HepG2 (cell line): ENCODE data around the gene DNAJC1.

ENCODE experiments used
- ELF3 ChIP-seq: IDR thresholded peaks from 2 replicates; pipeline ENCODE4 v1.6.1; 2016; ENCODE audit warnings: missing genetic modification reagents, missing compliant biosample characterization
- ESRRA ChIP-seq: sonication (generic); formaldehyde crosslinking; IDR thresholded peaks from 2 replicates; pipeline ENCODE4 v1.5.1; 2020; ENCODE audit warnings: mild to moderate bottlenecking, low read depth, missing genetic modification reagents
- GABPA ChIP-seq, 2 experiments: IDR thresholded peaks; 2 replicates each; pipeline ENCODE4 v1.6.1; 2011 to 2016; ENCODE audit warnings: low read depth in 2 of 2, low read length in 1 of 2, missing biosample characterization in 1 of 2, missing genetic modification characterization in 1 of 2
- JUND ChIP-seq: sonication (generic); formaldehyde crosslinking; IDR thresholded peaks from 2 replicates; pipeline ENCODE4 v1.8.0; 2022; ENCODE audit warnings: mild to moderate bottlenecking, missing genetic modification reagents
- SIN3A ChIP-seq: IDR thresholded peaks from 2 replicates; pipeline ENCODE4 v1.6.1; 2011; ENCODE audit warnings: low read depth, mild to moderate bottlenecking, control low read depth, low read length, borderline replicate concordance
- TCF7L2 ChIP-seq: IDR thresholded peaks from 2 replicates; pipeline ENCODE4 v1.6.1; 2011; ENCODE audit warnings: mild to moderate bottlenecking, low read depth, low read length, moderate library complexity

- TF ChIP-seq ELF3 (CRISPR knock-in tag) (no peak), ESRRA (CRISPR knock-in tag) (no peak), JUND (CRISPR knock-in tag) (no peak), GABPA (IDR thresholded peaks at IDR 0.05; ENCODE audit: low read depth, low read length) (no peak), GABPA (CRISPR knock-in tag; IDR thresholded peaks at IDR 0.05; ENCODE audit: low read depth) (no peak), SIN3A (no peak), TCF7L2 (no peak)
These were observed 82.9 kb downstream of the DNAJC1 start for GRCh38 chr10:21920633-21921032.
